Islet precursor cell (in vitro differentiated cells): ENCODE measurements around the gene TCEAL8.

ENCODE experiments used
- DNase-seq: peaks from one replicate; pipeline ENCODE4 v3.0.0-alpha.2; 2018

Gene TCEAL8

DNA sequence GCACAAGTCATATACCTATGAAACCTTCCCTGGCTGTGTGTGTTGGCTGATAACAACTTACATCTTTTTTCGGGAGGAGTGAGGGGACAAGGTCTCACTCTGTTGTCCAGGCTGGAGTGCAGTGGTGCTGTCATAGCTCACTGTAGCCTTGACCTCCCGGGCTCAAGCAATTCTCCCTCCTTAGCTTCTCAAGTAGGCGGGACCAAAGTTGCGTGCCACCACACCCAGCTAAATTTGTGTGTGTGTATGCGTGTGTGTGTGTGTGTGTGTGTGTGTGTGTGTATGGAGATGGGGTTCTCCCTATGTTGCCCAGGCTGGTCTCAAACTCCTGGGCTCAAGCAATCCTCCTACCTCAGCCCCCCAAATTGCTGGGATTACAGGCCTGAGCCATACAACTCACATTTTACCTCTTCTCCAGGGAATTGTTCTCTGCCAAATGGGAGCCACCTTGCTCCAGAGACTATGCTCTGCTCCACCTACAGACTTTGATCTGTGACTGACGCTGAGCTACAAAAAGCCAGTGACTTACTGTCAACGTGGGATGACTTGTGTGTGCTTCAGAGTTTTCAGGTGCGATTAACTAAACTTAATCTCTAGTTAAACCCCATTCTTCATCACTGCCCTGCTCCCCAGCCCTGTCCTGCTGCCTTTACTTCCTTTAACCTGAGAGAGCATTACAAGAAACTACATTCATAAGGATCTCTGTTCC, 42.1 kb downstream of the TCEAL8 start:
- no peak for DNase-seq

DNA sequence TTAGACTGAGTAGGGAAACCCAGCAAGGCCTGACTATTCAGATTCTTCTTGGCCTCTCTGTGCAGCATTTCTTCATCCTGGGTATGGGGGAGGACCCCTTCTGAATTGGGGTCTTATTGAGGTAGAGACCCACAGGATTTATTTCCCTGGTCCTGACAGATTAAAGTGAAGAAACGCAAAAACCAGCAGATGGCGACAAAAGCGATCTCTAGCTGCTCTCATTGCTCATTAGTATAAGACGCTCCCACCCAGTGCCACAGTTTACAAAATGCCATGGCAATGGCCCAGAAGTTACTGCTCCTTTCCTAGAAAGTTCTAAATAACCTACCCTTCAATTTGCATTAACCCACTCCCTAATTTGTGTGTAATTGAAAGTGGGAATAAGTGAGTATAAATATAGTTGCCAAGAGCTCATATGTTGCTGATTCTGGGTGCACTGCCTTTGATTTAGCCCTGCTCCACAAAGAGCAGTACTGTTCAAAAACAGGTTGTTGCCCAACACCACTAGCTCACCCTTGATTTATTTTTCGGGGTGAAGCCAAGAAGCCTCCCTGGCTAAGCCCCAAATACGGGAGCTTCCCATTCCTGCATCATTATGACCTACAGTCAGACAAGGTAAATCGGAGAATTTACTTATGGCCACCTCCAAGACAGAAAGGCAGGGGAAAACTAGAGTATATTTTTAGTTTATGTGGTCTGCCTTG, 43.8 kb downstream of the TCEAL8 start:
- peak; percentile 62 for DNase-seq

DNA sequence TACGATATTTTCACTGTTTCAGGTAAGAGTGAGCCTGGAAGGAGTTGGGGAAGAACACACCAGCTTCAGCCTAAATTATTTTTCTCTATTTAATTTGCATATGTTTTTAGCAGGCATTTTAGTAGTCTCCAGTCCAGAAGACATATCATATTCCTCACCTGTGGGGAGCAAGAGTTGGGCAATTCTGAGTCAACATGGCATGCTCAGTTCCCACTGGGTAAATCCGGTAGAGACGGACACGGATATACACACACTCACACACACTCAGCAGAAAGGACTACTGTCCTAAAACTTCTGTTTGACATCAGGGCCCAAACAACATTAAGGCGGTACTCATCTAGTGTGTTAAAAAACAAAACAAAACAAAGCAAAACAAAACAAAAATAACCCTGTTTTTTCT, 44.9 kb downstream of the TCEAL8 start:
- DNase-seq, result no peak
